Spleen (tissue), 7 donors: ENCODE data around the gene TIAM1.

Source experiments
- POLR2A ChIP-seq, 3 donors: fragments of 450-650 bp; IDR thresholded peaks; one replicate each; pipeline ENCODE4 v1.5.1; 2017; ENCODE audit warnings: antibody characterized with exemption in 3 of 3, mild to moderate bottlenecking in 1 of 3
- POLR2AphosphoS5 ChIP-seq, 3 donors: sonication (generic); formaldehyde crosslinking; IDR thresholded peaks; one replicate each; pipeline ENCODE4 v1.5.1; 2017; ENCODE audit warnings: antibody characterized with exemption in 3 of 3
- TF ChIP-seq, protein P1 (sequence below), 11 experiments: fragments of 200-600 bp in 7 of 11; fragments of 450-650 bp in 4 of 11; sonication (generic) in 4 of 11; IDR thresholded peaks in 8 of 11; conservative IDR thresholded peaks in 3 of 11; 1 replicate in 7 of 11; 2 replicates in 4 of 11; pipeline versions ENCODE4 v1.4.0 to v1.8.0; 2016 to 2021; ENCODE audit warnings: antibody characterized with exemption in 11 of 11, inconsistent platforms in 4 of 11, mild to moderate bottlenecking in 1 of 11
- donor health status: DM: no; HTN: no; CAD: no; lungs with moderate emphysema.
- donor health status: DM: no; HTN: no; CAD: no.
- donor health status: DM: no; HTN: no; CAD: no.

DNA sequence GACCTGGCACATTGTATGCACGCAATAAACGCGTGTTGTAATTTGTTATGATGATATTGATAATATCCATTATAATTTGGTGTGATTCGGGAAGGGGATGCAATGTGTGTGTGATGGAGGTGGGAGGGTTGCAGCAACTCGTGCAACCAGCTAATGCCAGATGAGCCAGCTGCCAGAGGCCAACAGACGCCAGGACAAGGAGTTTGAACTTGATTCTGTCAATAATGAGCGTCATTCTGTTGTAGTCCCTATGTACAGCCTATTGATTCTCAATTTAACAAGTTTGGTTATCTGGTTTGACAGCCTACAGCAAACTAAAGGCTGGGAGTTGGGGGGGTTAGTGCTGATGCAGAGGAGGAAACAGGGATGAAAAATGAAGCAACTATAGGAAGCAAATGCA lies 35.5 kb downstream of the TIAM1 start:
- TF ChIP-seq, protein P1, sequence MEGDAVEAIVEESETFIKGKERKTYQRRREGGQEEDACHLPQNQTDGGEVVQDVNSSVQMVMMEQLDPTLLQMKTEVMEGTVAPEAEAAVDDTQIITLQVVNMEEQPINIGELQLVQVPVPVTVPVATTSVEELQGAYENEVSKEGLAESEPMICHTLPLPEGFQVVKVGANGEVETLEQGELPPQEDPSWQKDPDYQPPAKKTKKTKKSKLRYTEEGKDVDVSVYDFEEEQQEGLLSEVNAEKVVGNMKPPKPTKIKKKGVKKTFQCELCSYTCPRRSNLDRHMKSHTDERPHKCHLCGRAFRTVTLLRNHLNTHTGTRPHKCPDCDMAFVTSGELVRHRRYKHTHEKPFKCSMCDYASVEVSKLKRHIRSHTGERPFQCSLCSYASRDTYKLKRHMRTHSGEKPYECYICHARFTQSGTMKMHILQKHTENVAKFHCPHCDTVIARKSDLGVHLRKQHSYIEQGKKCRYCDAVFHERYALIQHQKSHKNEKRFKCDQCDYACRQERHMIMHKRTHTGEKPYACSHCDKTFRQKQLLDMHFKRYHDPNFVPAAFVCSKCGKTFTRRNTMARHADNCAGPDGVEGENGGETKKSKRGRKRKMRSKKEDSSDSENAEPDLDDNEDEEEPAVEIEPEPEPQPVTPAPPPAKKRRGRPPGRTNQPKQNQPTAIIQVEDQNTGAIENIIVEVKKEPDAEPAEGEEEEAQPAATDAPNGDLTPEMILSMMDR (IDR thresholded peaks at IDR 0.05 in 8 of 11, conservative IDR thresholded peaks at IDR 0.05 in 3 of 11): no peak
- no peak for TF ChIP-seq POLR2A (IDR thresholded peaks at IDR 0.05)
- TF ChIP-seq POLR2AphosphoS5 (IDR thresholded peaks at IDR 0.05): no peak
